Smooth muscle cell of the brain vasculature (primary cell): ENCODE results near the gene SKAP2.

Experiments
- DNase-seq: peaks from one replicate; pipeline ENCODE4 v3.0.0-alpha.2; 2012; ENCODE audit warnings: low read depth, low spot score

SKAP2 gene

GRCh38 chr7:26637610-26638009 lies 226.8 kb downstream of the SKAP2 start:
- DNase-seq: no peak

GRCh38 chr7:26636808-26637207 lies 227.6 kb downstream of the SKAP2 start:
- no peak for DNase-seq

GRCh38 chr7:26633557-26633956 lies 230.8 kb downstream of the SKAP2 start:
- no peak for DNase-seq

GRCh38 chr7:26631601-26632000 lies 232.8 kb downstream of the SKAP2 start:
- no peak for DNase-seq

GRCh38 chr7:26630941-26631580 lies 233.3 kb downstream of the SKAP2 start:
- DNase-seq: no peak

GRCh38 chr7:26630361-26630760 lies 234.0 kb downstream of the SKAP2 start:
- DNase-seq: no peak

GRCh38 chr7:26629696-26630095 lies 234.7 kb downstream of the SKAP2 start:
- DNase-seq: no peak

- no peak for DNase-seq
These were observed 236.5 kb downstream of the SKAP2 start for GRCh38 chr7:26627891-26628341.

GRCh38 chr7:26627221-26627620 lies 237.2 kb downstream of the SKAP2 start:
- DNase-seq: no peak

- DNase-seq: no peak
These were observed 237.7 kb downstream of the SKAP2 start for GRCh38 chr7:26626687-26627086.

GRCh38 chr7:26626156-26626555 lies 238.2 kb downstream of the SKAP2 start:
- DNase-seq: no peak

GRCh38 chr7:26625286-26625685 lies 239.1 kb downstream of the SKAP2 start:
- no peak for DNase-seq

- DNase-seq: no peak
These were observed 239.6 kb downstream of the SKAP2 start for GRCh38 chr7:26624839-26625238.

- DNase-seq: no peak
These were observed 240.0 kb downstream of the SKAP2 start for GRCh38 chr7:26624431-26624830.

GRCh38 chr7:26620352-26620751 lies 244.0 kb downstream of the SKAP2 start:
- no peak for DNase-seq

GRCh38 chr7:26619348-26619984 lies 244.9 kb downstream of the SKAP2 start:
- no peak for DNase-seq

GRCh38 chr7:26618898-26619297 lies 245.5 kb downstream of the SKAP2 start:
- DNase-seq: no peak

GRCh38 chr7:26618449-26618848 lies 245.9 kb downstream of the SKAP2 start:
- no peak for DNase-seq
